Muscle layer of colon (tissue), 2 donors: ENCODE data around the gene PDGFA.

Experiments used
- H3K27ac ChIP-seq: one replicate; pipeline ENCODE4 v1.7.0; 2013; ENCODE audit warnings: low read depth, mild to moderate bottlenecking, low read length, moderate library complexity
- H3K27me3 ChIP-seq, 2 donors: one replicate each; pipeline ENCODE4 v1.7.0; 2013; ENCODE audit warnings: low read length in 2 of 2, mild to moderate bottlenecking in 2 of 2; ENCODE audit not compliant: insufficient read depth in 2 of 2, control insufficient read depth in 1 of 2
- H3K36me3 ChIP-seq: one replicate; pipeline ENCODE4 v1.7.0; 2013; ENCODE audit warnings: mild to moderate bottlenecking, low read length; ENCODE audit not compliant: insufficient read depth
- H3K4me1 ChIP-seq: one replicate; pipeline ENCODE4 v1.7.0; 2013; ENCODE audit warnings: mild to moderate bottlenecking, low read length; ENCODE audit not compliant: insufficient read depth
- H3K4me3 ChIP-seq, 2 donors: one replicate each; pipeline ENCODE4 v1.7.0; 2013; ENCODE audit warnings: low read length in 2 of 2, low read depth in 1 of 2, mild to moderate bottlenecking in 1 of 2, moderate library complexity in 1 of 2
- H3K9ac ChIP-seq: one replicate; pipeline ENCODE4 v1.7.0; 2013; ENCODE audit warnings: low read length
- H3K9me3 ChIP-seq: one replicate; pipeline ENCODE4 v1.7.0; 2013; ENCODE audit warnings: mild to moderate bottlenecking, low read length
- donor health status: abdominal sarcoma.
- donor health status: Adenocarcinoma of cecum.

Gene PDGFA

DNA sequence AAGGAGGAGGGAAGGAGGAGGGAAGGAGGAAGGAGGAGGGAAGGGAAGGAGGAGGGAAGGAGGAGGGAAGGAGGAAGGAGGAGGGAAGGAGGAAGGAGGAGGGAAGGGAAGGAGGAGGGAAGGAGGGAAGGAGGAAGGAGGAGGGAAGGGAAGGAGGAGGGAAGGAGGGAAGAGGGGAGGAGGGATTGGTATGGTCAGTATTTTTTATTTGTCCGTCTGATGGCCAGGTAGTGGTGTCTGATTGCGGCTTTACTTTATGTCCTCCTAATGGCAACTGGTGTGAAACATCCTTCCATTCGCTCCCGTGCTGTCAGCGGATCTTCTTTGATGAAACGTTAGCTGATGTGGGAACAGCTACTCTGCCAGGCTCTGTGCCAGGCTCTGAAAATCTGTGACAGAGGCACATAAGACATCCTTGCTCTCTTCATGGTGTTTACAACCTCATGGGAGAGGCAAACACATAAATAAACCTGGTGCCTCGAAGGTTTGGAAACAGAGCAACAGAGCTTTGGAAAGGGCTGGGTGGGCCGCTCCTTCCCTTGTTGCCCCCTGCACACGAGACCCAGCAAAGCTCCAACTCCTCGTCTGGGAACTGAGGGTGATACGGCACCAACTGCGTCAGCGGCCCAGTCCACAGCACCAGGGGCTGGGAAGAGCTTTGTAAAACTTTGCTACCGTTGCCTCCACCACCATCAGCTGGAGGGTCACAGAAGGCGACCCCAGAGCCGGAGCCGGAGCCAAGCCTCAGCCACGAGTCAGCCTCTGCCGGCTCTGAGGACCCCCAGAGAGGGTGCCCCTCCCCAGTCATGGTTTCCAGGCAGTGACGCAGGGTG is 40.3 kb downstream of the PDGFA start:
- Histone ChIP-seq H3K4me3 (no peak overlapping the region), H3K9ac (no peak overlapping the region), H3K4me1 (no peaks in the 10 kb centered on the region), H3K9me3 (no peaks in the 10 kb centered on the region), H3K36me3 (no peaks in the 10 kb centered on the region), H3K27me3 (peaks cover 0 to 9% of the 10 kb centered on the region in 2 donors), H3K27ac (no peak overlapping the region)

- Histone ChIP-seq H3K27ac (no peak overlapping the region), H3K9me3 (no peaks in the 10 kb centered on the region), H3K4me1 (no peaks in the 10 kb centered on the region), H3K27me3 (peaks cover 0 to 9% of the 10 kb centered on the region in 2 donors), H3K4me3 (no peak overlapping the region), H3K36me3 (no peaks in the 10 kb centered on the region), H3K9ac (no peak overlapping the region)
These were observed 41.9 kb downstream of the PDGFA start for GRCh38 chr7:477626-478220.

- Histone ChIP-seq H3K36me3 (no peaks in the 10 kb centered on the region), H3K9me3 (no peaks in the 10 kb centered on the region), H3K4me3 (no peak overlapping the region), H3K4me1 (no peaks in the 10 kb centered on the region), H3K27me3 (peaks cover 0 to 9% of the 10 kb centered on the region in 2 donors), H3K9ac (no peak overlapping the region), H3K27ac (no peak overlapping the region)
These were observed 42.8 kb downstream of the PDGFA start for GRCh38 chr7:476736-477360.

DNA sequence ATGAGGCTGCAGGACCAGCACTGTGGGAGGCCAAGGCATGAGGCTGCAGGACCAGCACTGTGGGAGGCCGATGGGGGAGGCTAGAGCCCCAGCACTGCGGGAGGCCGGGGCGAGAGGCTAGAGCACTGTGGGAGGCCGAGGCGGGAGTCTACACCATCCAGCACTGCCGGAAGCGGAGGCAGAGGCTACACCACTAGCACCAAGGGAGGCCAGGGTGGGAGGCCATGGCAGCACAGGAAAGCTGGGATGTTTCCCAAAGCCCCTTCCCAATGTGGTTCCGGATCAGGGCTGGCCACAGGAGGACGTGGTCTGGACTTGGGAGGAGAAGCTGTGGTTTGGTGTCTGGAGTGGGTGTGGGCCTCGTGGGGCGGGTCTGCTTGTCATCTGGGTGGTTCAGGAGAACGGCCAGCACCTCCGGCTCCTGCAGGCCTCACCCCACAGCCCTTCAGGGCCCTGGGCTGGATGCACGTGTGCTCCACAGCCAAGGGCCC is 43.6 kb downstream of the PDGFA start:
- no peak overlapping the region for H3K9ac ChIP-seq
- no peaks in the 10 kb centered on the region for H3K4me1 ChIP-seq

DNA sequence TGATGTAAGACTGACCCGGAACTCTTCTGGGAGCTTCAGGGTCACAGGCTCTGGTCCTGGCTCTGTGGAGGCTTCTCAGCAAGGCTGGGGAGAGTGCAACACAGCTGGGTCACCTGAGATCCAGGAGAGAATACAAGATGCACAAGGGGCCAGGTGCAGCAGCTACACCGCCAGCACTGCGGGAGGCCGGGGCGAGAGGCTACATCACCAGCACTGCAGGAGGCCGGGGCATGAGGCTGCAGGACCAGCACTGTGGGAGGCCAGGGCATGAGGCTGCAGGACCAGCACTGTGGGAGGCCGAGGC is 44.3 kb downstream of the PDGFA start:
- H3K36me3 ChIP-seq: no peaks in the 10 kb centered on the region
- no peak overlapping the region for H3K9ac ChIP-seq
- no peaks in the 10 kb centered on the region for H3K9me3 ChIP-seq
- no peak overlapping the region for H3K4me3 ChIP-seq
- H3K4me1 ChIP-seq: no peaks in the 10 kb centered on the region
- H3K27ac ChIP-seq: no peak overlapping the region
- peaks cover 0 to 3% of the 10 kb centered on the region in 2 donors for H3K27me3 ChIP-seq

More for the DNA sequence above, 43.6 kb downstream of the PDGFA start:
- Histone ChIP-seq H3K4me3 (no peak overlapping the region), H3K9me3 (no peaks in the 10 kb centered on the region), H3K36me3 (no peaks in the 10 kb centered on the region), H3K27me3 (peaks cover 0 to 9% of the 10 kb centered on the region in 2 donors), H3K27ac (no peak overlapping the region)

GRCh38 chr7:474605-475424 is 44.8 kb downstream of the PDGFA start:
- Histone ChIP-seq H3K27me3 (no peaks in the 10 kb centered on the region), H3K9me3 (no peaks in the 10 kb centered on the region), H3K27ac (no peak overlapping the region), H3K4me3 (no peak overlapping the region), H3K9ac (no peak overlapping the region), H3K4me1 (no peaks in the 10 kb centered on the region), H3K36me3 (no peaks in the 10 kb centered on the region)

- H3K9ac ChIP-seq: no peak overlapping the region
- no peak overlapping the region for H3K4me3 ChIP-seq
- no peaks in the 10 kb centered on the region for H3K4me1 ChIP-seq
- H3K27me3 ChIP-seq: no peaks in the 10 kb centered on the region
- no peak overlapping the region for H3K27ac ChIP-seq
- no peaks in the 10 kb centered on the region for H3K36me3 ChIP-seq
- H3K9me3 ChIP-seq: no peaks in the 10 kb centered on the region
These were observed 45.6 kb downstream of the PDGFA start for GRCh38 chr7:473870-474604.

DNA sequence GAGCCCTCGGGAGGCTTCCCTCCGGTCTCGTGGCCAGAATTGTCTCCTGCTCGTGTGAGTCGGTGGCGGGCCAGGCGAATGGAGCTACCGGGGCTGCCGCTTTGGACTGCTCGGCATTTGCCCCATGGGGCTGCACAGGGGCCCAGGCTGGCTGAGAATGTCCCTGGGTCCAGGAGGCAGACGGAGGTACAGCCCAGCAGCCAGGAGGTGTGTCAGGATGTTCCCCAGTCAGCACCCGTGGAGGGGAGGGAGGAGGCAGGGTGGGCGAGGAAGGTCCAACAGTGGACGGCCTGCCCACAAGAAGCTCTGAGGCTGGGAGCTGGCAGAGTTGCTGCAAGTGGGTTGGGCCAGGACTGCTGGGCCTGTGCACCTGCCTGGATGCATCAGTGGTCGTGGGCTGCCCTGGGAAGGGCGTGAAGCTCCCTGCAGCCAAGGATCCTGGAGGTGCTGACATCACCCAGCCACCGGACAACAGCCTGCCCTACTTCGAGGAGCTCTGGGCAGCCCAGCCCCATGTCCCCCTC is 46.4 kb downstream of the PDGFA start:
- H3K4me3 ChIP-seq: no peak overlapping the region
- no peaks in the 10 kb centered on the region for H3K4me1 ChIP-seq
- H3K27ac ChIP-seq: no peak overlapping the region
- H3K27me3 ChIP-seq: no peaks in the 10 kb centered on the region
- H3K9me3 ChIP-seq: no peaks in the 10 kb centered on the region
- H3K36me3 ChIP-seq: no peaks in the 10 kb centered on the region
- no peak overlapping the region for H3K9ac ChIP-seq

GRCh38 chr7:472640-472957 is 47.0 kb downstream of the PDGFA start:
- Histone ChIP-seq H3K27ac (no peak overlapping the region), H3K4me1 (no peaks in the 10 kb centered on the region), H3K27me3 (no peaks in the 10 kb centered on the region), H3K36me3 (no peaks in the 10 kb centered on the region), H3K9ac (no peak overlapping the region), H3K4me3 (no peak overlapping the region), H3K9me3 (no peaks in the 10 kb centered on the region)

- H3K4me3 ChIP-seq: no peak overlapping the region
- H3K36me3 ChIP-seq: no peaks in the 10 kb centered on the region
- H3K27me3 ChIP-seq: no peaks in the 10 kb centered on the region
- H3K9ac ChIP-seq: no peak overlapping the region
- H3K27ac ChIP-seq: peak overlapping the region; percentile 34
- no peaks in the 10 kb centered on the region for H3K9me3 ChIP-seq
- H3K4me1 ChIP-seq: no peaks in the 10 kb centered on the region
These were observed 47.6 kb downstream of the PDGFA start for GRCh38 chr7:471866-472639.
